ENCODE results near the gene NAB2. TPM values are rescaled to one million over a fixed set of nuclear protein-coding genes. Genes with fewer than 3 reads are reported as not detected.
A peak's percentile ranks its signal among the peaks of the same experiment; 100 is the strongest.

The NAB2 gene
- total RNA-seq, 1 donor from 2014 or later = 32.0 TPM

GRCh38 chr12:57078519-57079404 is 10.2 kb upstream of the NAB2 start, which contains the start of gene NEMP1:
TSS of gene NEMP1 (minus strand) at chr12:57078791. CDS start at chr12:57078745, 46 bp downstream.
- Histone ChIP-seq H3K4me3 (ENCODE audit: low read depth, low read length) (peak within 1 kb of the TSS; percentile 98), H3K36me3 (ENCODE audit: control insufficient read depth, insufficient read depth, low read length) (no peaks in the 10 kb centered on the region), H3K27me3 (ENCODE audit: control insufficient read depth, insufficient read depth, low read length) (no peaks in the 10 kb centered on the region)
- peak; percentile 100 for DNase-seq (ENCODE audit: low read depth)
- no peak for TF ChIP-seq CTCF (IDR thresholded peaks at IDR 0.05; ENCODE audit: insufficient read depth, low read length, poor library complexity, severe bottlenecking)

GRCh38 chr12:57079821-57080220 is 9.1 kb upstream of the NAB2 start:
- TF ChIP-seq CTCF (IDR thresholded peaks at IDR 0.05; ENCODE audit: insufficient read depth, low read length, poor library complexity, severe bottlenecking) = no peak
- no peaks in the 10 kb centered on the region for H3K36me3 ChIP-seq (ENCODE audit: control insufficient read depth, insufficient read depth, low read length)
- H3K27me3 ChIP-seq (ENCODE audit: control insufficient read depth, insufficient read depth, low read length) = no peaks in the 10 kb centered on the region
- DNase-seq (ENCODE audit: low read depth) = no peak
- no peak overlapping the region for H3K4me3 ChIP-seq (ENCODE audit: low read depth, low read length)

DNA sequence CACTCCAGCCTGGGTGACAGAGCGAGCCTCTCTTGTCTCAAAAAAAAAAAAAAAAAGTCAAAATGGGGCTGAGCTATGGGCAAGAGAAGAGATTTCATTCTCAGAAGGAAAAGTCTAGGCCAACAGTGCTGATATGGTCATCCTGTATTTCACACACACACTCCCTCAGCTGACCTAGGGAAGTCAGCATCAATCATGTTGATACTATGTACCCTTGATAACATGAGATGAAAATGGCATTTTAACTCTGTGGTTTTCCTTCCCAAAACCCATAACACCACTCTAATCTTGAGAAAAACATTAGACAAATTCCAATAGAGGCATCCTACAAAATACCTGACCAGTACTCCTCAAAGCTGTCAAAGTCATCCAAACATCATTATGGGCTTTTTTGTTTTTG is 8.1 kb upstream of the NAB2 start:
- no peaks in the 10 kb centered on the region for H3K27me3 ChIP-seq (ENCODE audit: control insufficient read depth, insufficient read depth, low read length)
- DNase-seq (ENCODE audit: low read depth) = no peak
- H3K4me3 ChIP-seq (ENCODE audit: low read depth, low read length) = no peak overlapping the region
- H3K36me3 ChIP-seq (ENCODE audit: control insufficient read depth, insufficient read depth, low read length) = no peaks in the 10 kb centered on the region
- TF ChIP-seq CTCF (IDR thresholded peaks at IDR 0.05; ENCODE audit: insufficient read depth, low read length, poor library complexity, severe bottlenecking) = no peak

DNA sequence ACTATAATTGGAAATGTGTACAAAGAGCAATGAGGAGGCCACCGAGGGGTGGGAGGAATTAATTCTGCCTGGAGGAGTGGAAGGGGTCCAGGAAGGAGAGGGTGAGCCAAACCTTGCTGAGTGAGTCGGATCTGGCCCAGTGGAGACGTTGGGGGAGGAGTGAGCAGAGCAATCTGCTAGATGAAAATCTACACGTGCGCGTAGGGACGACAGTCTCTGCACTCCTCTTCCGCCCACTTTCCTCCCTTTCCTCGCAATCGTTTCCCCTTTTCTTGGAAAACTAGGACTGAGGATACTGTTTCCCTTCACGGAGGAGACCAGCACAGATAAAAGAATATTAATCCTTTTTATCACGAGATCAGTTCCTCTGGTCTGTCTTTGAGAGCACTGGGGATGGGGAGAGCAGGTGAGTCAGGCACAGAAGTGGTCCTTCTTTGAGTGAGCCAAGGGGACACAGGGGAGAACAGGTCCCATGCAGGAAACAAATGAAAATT is 2.9 kb upstream of the NAB2 start:
- Histone ChIP-seq H3K27me3 (ENCODE audit: control insufficient read depth, insufficient read depth, low read length) (no peaks in the 10 kb centered on the region), H3K36me3 (ENCODE audit: control insufficient read depth, insufficient read depth, low read length) (no peaks in the 10 kb centered on the region), H3K4me3 (ENCODE audit: low read depth, low read length) (peak overlapping the region; percentile 9)
- no peak for TF ChIP-seq CTCF (IDR thresholded peaks at IDR 0.05; ENCODE audit: insufficient read depth, low read length, poor library complexity, severe bottlenecking)
- DNase-seq (ENCODE audit: low read depth) = no peak

- Histone ChIP-seq H3K4me3 (ENCODE audit: low read depth, low read length) (peak overlapping the region; percentile 52), H3K27me3 (ENCODE audit: control insufficient read depth, insufficient read depth, low read length) (no peaks in the 10 kb centered on the region), H3K36me3 (ENCODE audit: control insufficient read depth, insufficient read depth, low read length) (no peaks in the 10 kb centered on the region)
- no peak for DNase-seq (ENCODE audit: low read depth)
- peak; percentile 58 for TF ChIP-seq CTCF (IDR thresholded peaks at IDR 0.05; ENCODE audit: insufficient read depth, low read length, poor library complexity, severe bottlenecking)
Observed at GRCh38 chr12:57086493-57087009, 2.4 kb upstream of the NAB2 start.

Measured in kidney epithelial cell (primary cell).